ENCODE data around the gene LRRC8D. TPM values are rescaled to one million over a fixed set of nuclear protein-coding genes. Genes with fewer than 3 reads are reported as not detected.

The LRRC8D gene
- total RNA-seq, 3 donors from 2014 or later (not counting 1 experiment from before 2014, with no cell fraction given), result 16.2 to 26.2 (median 17.1) TPM

DNA sequence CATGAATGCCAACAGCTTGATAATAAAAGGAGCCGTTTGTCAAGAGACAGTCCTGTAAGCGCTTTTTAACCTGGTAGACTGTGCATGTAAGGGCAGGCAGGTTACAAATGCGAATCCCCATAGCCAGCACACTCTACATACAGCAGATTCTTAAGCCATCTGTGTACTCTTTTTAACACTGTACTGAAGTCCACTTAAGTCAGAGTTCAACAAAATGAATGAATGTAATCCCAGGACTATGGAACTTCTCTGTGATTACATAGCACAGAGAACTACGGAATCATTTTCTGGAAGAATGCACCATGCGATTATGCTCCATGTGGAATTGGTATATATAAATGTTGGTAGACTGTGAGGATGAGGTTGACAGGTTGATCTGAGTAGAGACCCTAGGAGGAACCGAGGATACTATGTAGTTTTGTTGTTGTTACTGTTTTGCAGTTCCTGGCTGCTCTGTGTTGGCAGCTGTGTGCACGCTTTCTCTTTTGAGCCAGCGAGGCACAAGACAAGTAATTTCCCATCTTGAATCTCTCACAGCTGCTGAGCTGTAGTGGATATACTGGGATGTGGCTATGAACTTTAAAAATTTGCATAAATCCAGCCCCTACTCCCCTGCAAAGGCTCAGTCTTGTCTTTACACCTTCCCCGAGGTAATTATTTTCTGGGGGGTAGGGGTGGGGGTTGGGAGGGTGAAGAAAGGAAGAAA lies 21.9 kb downstream of the LRRC8D start:
- intact Hi-C loops (cut with micrococcal nuclease), result loop anchor here (1.0 kb wide), 1 partner anchor 145 kb away; no protein-coding TSS in a partner anchor
- DNase-seq (no peak), ATAC-seq (peak; percentile 34 to 55 (median 36))
- 57% methylated on average over 8 of the region's 9 CpGs for WGBS (ENCODE audit: insufficient coverage)
- H3K4me1 Mint-ChIP-seq, result peaks cover 36 to 40% of the 10 kb centered on the region in 2 donors
- H3K9me3 Mint-ChIP-seq, result no peaks in the 10 kb centered on the region
- Histone ChIP-seq H3K27ac (ENCODE audit: low read length) (peak overlapping the region; percentile 63), H3K36me3 (ENCODE audit: control insufficient read depth, insufficient read depth, low read length) (no peaks in the 10 kb centered on the region), H3K4me3 (ENCODE audit: low read length) (peak overlapping the region; percentile 80), H3K4me1 (ENCODE audit: control insufficient read depth, insufficient read depth, low read length) (peaks cover 10% of the 10 kb centered on the region), H3K9me3 (ENCODE audit: control insufficient read depth, insufficient read depth, low read length) (no peaks in the 10 kb centered on the region), H3K27me3 (ENCODE audit: control insufficient read depth, insufficient read depth, low read length) (no peaks in the 10 kb centered on the region)
- H3K27ac Mint-ChIP-seq, result peak overlapping the region; percentile 73 to 94
- H3K4me3 Mint-ChIP-seq, result peak overlapping the region; percentile 94
- TF ChIP-seq CTCF (IDR thresholded peaks at IDR 0.05), result no peak
- no peaks in the 10 kb centered on the region for H3K27me3 Mint-ChIP-seq (ENCODE audit: low read depth in 2 of 2)
- H3K36me3 Mint-ChIP-seq, result no peaks in the 10 kb centered on the region

DNA sequence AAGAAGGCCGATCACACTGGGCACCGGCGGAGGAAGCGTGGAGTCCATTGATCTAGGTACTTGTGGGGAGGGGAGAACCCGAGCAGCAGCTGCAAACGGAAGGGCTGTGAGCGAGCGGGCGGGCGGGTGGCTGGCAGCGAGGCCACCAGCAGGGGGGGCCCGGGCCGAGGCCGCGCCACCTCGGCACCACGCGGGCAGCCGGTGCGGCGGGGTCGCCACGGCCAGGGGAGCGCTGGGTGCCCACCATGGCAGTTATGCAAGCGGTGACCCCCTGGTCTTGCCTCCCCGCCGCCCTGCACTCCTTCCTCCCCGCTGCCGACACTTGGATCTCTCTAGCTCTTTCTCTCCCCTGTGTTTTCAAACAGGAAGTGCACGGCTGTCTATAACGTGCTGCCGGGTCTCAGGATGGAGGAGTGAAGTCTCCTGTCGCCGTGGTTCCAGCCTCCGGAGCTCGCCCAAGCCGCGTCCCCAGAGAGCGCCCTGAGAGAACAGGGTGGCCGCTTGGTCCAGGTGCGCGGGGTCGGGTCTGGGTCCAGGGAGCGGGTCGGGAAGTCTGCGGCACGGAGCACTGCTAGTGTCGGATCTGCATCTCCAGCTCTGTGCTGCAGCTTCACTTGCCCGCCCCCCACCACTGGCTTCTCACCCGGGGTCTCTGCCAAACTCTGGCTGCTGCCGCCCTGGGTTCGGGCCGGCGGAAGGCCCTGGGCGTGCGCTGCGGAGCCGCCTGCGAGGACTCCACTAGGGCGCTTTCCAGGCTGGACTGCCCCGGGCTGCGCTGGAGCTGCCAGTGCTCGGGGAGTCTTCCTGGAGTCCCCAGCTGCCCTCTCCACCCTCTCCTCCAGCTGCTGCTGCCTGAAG lies 22.7 kb downstream of the LRRC8D start:
- Mint-ChIP-seq H3K27ac (peak overlapping the region; percentile 73 to 94), H3K9me3 (no peaks in the 10 kb centered on the region), H3K36me3 (no peaks in the 10 kb centered on the region), H3K4me3 (peak overlapping the region; percentile 94), H3K27me3 (ENCODE audit: low read depth in 2 of 2) (no peaks in the 10 kb centered on the region), H3K4me1 (peaks cover 36 to 40% of the 10 kb centered on the region in 2 donors)
- ATAC-seq (peak; percentile 94 to 95 (median 95)), DNase-seq (peak; percentile 65 to 88)
- no peaks in the 10 kb centered on the region for H3K27me3 ChIP-seq (ENCODE audit: control insufficient read depth, insufficient read depth, low read length)
- H3K4me1 ChIP-seq (ENCODE audit: control insufficient read depth, insufficient read depth, low read length), result peaks cover 10% of the 10 kb centered on the region
- intact Hi-C loops (cut with micrococcal nuclease), result loop anchor here (1.0 kb wide), 1 partner anchor 144 kb away; no protein-coding TSS in a partner anchor
- WGBS (ENCODE audit: insufficient coverage), result under 1% methylated on average over 63 of the region's 63 CpGs
- peak overlapping the region; percentile 80 for H3K4me3 ChIP-seq (ENCODE audit: low read length)
- H3K36me3 ChIP-seq (ENCODE audit: control insufficient read depth, insufficient read depth, low read length), result no peaks in the 10 kb centered on the region
- TF ChIP-seq CTCF (IDR thresholded peaks at IDR 0.05), result peak; percentile 79
- peak overlapping the region; percentile 63 for H3K27ac ChIP-seq (ENCODE audit: low read length)
- no peaks in the 10 kb centered on the region for H3K9me3 ChIP-seq (ENCODE audit: control insufficient read depth, insufficient read depth, low read length)

GRCh38 chr1:89844241-89844807 lies 23.5 kb downstream of the LRRC8D start:
- H3K27ac Mint-ChIP-seq, result peak overlapping the region; percentile 77 to 94
- no peak for TF ChIP-seq CTCF (IDR thresholded peaks at IDR 0.05)
- peaks cover 36 to 40% of the 10 kb centered on the region in 2 donors for H3K4me1 Mint-ChIP-seq
- intact Hi-C loops (cut with micrococcal nuclease), result no loop called here
- no peak overlapping the region for H3K27ac ChIP-seq (ENCODE audit: low read length)
- H3K27me3 Mint-ChIP-seq (ENCODE audit: low read depth in 2 of 2), result no peaks in the 10 kb centered on the region
- H3K27me3 ChIP-seq (ENCODE audit: control insufficient read depth, insufficient read depth, low read length), result no peaks in the 10 kb centered on the region
- peaks cover 10% of the 10 kb centered on the region for H3K4me1 ChIP-seq (ENCODE audit: control insufficient read depth, insufficient read depth, low read length)
- H3K4me3 ChIP-seq (ENCODE audit: low read length), result peak overlapping the region; percentile 80
- peaks cover 3% of the 10 kb centered on the region for H3K36me3 ChIP-seq (ENCODE audit: control insufficient read depth, insufficient read depth, low read length)
- 38% methylated on average over 6 of the region's 7 CpGs for WGBS (ENCODE audit: insufficient coverage)
- DNase-seq (peak in 1 of 2 donors; percentile 56), ATAC-seq (no peak)
- H3K4me3 Mint-ChIP-seq, result peak overlapping the region; percentile 94
- no peaks in the 10 kb centered on the region for H3K9me3 ChIP-seq (ENCODE audit: control insufficient read depth, insufficient read depth, low read length)
- no peaks in the 10 kb centered on the region for H3K36me3 Mint-ChIP-seq
- H3K9me3 Mint-ChIP-seq, result no peaks in the 10 kb centered on the region

Measured in natural killer cell (primary cell).